Suprapubic skin (tissue), 4 donors: ENCODE data around the gene PCNX4.

ENCODE experiments used
- EP300 ChIP-seq: sonication (generic); formaldehyde crosslinking; IDR thresholded peaks from one replicate; pipeline ENCODE4 v1.6.1; 2017; ENCODE audit warnings: antibody characterized with exemption
- POLR2AphosphoS5 ChIP-seq, 3 donors: sonication (generic); formaldehyde crosslinking; IDR thresholded peaks; one replicate each; pipeline ENCODE4 v1.6.1; 2017; ENCODE audit warnings: antibody characterized with exemption in 3 of 3
- TF ChIP-seq, protein P1 (sequence below), 2 donors: fragments of 200-600 bp in 1 of 2; fragments of 450-650 bp in 1 of 2; sonication (generic) in 1 of 2; IDR thresholded peaks; one replicate each; pipeline ENCODE4 v1.5.1; 2016 to 2019; ENCODE audit warnings: antibody characterized with exemption in 2 of 2, mild to moderate bottlenecking in 1 of 2, moderate library complexity in 1 of 2

DNA sequence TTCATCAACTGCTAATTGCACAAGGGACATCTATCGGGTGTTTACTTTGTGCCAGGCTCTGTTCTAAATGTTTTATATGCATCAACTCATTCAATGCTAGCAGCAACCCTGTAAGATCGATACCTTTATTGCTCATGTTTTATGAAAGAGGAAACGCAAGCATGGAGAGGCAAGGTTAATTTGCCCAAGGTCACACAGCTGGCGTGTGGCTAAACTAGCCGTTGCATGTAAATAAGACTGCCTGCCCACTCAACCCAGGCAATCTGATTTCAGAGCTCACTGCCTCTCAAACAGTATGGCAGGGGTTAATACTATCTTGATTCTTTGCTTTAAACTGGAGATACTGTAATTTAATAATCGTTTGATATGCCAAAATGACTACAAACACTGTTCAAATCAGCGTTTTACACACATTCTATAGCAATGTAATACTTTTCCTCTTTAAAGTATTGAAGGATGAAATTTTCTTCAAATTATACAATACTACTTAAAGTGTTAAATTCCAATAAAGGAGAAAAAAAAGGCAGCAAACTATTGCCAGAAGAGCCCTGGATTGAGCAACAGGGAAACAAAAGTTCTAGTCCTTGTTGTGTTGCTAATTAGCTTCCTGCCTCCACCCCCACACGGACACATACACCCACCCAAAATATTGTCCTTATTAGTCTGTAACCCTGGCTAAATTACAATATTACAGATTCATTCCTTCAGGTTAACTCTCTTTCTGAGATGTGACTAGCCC is 112.5 kb downstream of the PCNX4 start:
- no peak for TF ChIP-seq POLR2AphosphoS5 (IDR thresholded peaks at IDR 0.05)
- TF ChIP-seq, protein P1, sequence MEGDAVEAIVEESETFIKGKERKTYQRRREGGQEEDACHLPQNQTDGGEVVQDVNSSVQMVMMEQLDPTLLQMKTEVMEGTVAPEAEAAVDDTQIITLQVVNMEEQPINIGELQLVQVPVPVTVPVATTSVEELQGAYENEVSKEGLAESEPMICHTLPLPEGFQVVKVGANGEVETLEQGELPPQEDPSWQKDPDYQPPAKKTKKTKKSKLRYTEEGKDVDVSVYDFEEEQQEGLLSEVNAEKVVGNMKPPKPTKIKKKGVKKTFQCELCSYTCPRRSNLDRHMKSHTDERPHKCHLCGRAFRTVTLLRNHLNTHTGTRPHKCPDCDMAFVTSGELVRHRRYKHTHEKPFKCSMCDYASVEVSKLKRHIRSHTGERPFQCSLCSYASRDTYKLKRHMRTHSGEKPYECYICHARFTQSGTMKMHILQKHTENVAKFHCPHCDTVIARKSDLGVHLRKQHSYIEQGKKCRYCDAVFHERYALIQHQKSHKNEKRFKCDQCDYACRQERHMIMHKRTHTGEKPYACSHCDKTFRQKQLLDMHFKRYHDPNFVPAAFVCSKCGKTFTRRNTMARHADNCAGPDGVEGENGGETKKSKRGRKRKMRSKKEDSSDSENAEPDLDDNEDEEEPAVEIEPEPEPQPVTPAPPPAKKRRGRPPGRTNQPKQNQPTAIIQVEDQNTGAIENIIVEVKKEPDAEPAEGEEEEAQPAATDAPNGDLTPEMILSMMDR (IDR thresholded peaks at IDR 0.05), result no peak
- TF ChIP-seq EP300, result no peak
